Smooth muscle cell (in vitro differentiated cells): ENCODE results near the gene ZBTB1. TPM values are rescaled to one million over a fixed set of nuclear protein-coding genes. Genes with fewer than 3 reads are reported as not detected.

ENCODE experiments used
- DNase-seq: peaks from one replicate; lab custom pipeline; 2025; ENCODE audit not compliant: unreplicated experiment; lab: John Stamatoyannopoulos, UW
- H2AFZ ChIP-seq: fragments of 200-600 bp; sonication (generic); 2 replicates; pipeline ENCODE4 v1.6.0; 2016; ENCODE audit warnings: antibody characterized with exemption, low read depth, mild to moderate bottlenecking
- H3F3A ChIP-seq: fragments of 200-600 bp; sonication (generic); 2 replicates; pipeline ENCODE4 v1.6.0; 2017; ENCODE audit warnings: antibody characterized with exemption, low read depth
- H3K27ac ChIP-seq: fragments of 200-600 bp; sonication (generic); 2 replicates; pipeline ENCODE4 v1.5.1; 2016; ENCODE audit warnings: low read depth, mild to moderate bottlenecking
- H3K27me3 ChIP-seq: fragments of 200-600 bp; sonication (generic); 2 replicates; pipeline ENCODE4 v1.6.1; 2016; ENCODE audit warnings: low read depth, mild to moderate bottlenecking
- H3K36me3 ChIP-seq: fragments of 200-600 bp; sonication (generic); 2 replicates; pipeline ENCODE4 v1.5.1; 2016; ENCODE audit warnings: low read depth
- H3K4me1 ChIP-seq: fragments of 200-600 bp; sonication (generic); 2 replicates; pipeline ENCODE4 v1.5.1; 2016; ENCODE audit warnings: low read depth
- H3K4me2 ChIP-seq: fragments of 200-600 bp; sonication (generic); 2 replicates; pipeline ENCODE4 v1.6.0; 2016; ENCODE audit warnings: mild to moderate bottlenecking
- H3K4me3 ChIP-seq: fragments of 200-600 bp; sonication (generic); 2 replicates; pipeline ENCODE4 v1.5.1; 2016; ENCODE audit warnings: mild to moderate bottlenecking
- H3K79me2 ChIP-seq: fragments of 200-600 bp; sonication (generic); 2 replicates; pipeline ENCODE4 v1.6.0; 2016; ENCODE audit warnings: low read depth, mild to moderate bottlenecking
- H3K9ac ChIP-seq: fragments of 200-600 bp; sonication (generic); 2 replicates; pipeline ENCODE4 v1.6.0; 2016; ENCODE audit warnings: low read depth
- H3K9me3 ChIP-seq: fragments of 200-600 bp; sonication (generic); replicated peaks from 2 replicates; pipeline ENCODE4 v1.5.1; 2016; ENCODE audit warnings: low read depth
- H4K20me1 ChIP-seq: fragments of 200-600 bp; sonication (generic); 2 replicates; pipeline ENCODE4 v1.6.0; 2016; ENCODE audit warnings: low read depth
- CTCF ChIP-seq: fragments of 200-600 bp; sonication (generic); IDR thresholded peaks from 2 replicates; pipeline ENCODE4 v1.5.1; 2017; ENCODE audit warnings: borderline replicate concordance, mild to moderate bottlenecking, antibody characterized with exemption; ENCODE audit not compliant: insufficient read depth, poor library complexity, severe bottlenecking
- WGBS: methylation state at CpG from one replicate; pipeline ENCODE4 v1.1.7; 2016; ENCODE audit warnings: low lambda C conversion rate; 5-methylcytosine and 5-hydroxymethylcytosine counted together
- polyA plus RNA-seq: library from polyadenylated mRNA; unstranded; fragments of >200 nt; fragmentation: Nextera tagmentation; extraction: Ambion mirVana; gene quantifications from 2 replicates; pipeline ENCODE4 v1.2.1, GENCODE V29; 2016
- total RNA-seq: library from RNA; depleted of rRNA; stranded (reverse); fragments of >200 nt; gene quantifications from 2 replicates; pipeline ENCODE4 v1.2.3, GENCODE V29; 2014

ZBTB1 gene
- total and polyA plus RNA-seq, 2 experiments from 2014 or later: 41.3 to 82.9 TPM

- 1% methylated on average over 63 of the region's 68 CpGs for WGBS
- Histone ChIP-seq H3K79me2 (peaks cover 65% of the 10 kb centered on the region), H3K27ac (peak overlapping the region; percentile 100), H3F3A (peaks cover 24% of the 10 kb centered on the region), H3K9ac (peak overlapping the region; percentile 99), H3K4me3 (peak overlapping the region; percentile 95), H3K36me3 (no peaks in the 10 kb centered on the region), H2AFZ (peak overlapping the region; percentile 25), H3K27me3 (no peaks in the 10 kb centered on the region), H3K9me3 (no peaks in the 10 kb centered on the region), H4K20me1 (peaks cover 50% of the 10 kb centered on the region), H3K4me2 (peak overlapping the region; percentile 85), H3K4me1 (peaks cover 48% of the 10 kb centered on the region)
- no peak for TF ChIP-seq CTCF
- DNase-seq: peak; percentile 54
Observed at GRCh38 chr14:64504897-64505794, 576 bp downstream of the ZBTB1 start.

GRCh38 chr14:64506721-64507120, 2.2 kb downstream of the ZBTB1 start:
- no peak for DNase-seq
- H3K27me3 ChIP-seq: no peaks in the 10 kb centered on the region
- H4K20me1 ChIP-seq: peaks cover 66% of the 10 kb centered on the region
- peak overlapping the region; percentile 95 for H3K4me3 ChIP-seq
- H2AFZ ChIP-seq: no peak overlapping the region
- WGBS: 69% methylated on average over 3 of the region's 3 CpGs
- H3K27ac ChIP-seq: peak overlapping the region; percentile 100
- no peak for TF ChIP-seq CTCF
- peaks cover 70% of the 10 kb centered on the region for H3K79me2 ChIP-seq
- H3K4me1 ChIP-seq: peaks cover 40% of the 10 kb centered on the region
- peak overlapping the region; percentile 85 for H3K4me2 ChIP-seq
- H3K36me3 ChIP-seq: no peaks in the 10 kb centered on the region
- no peaks in the 10 kb centered on the region for H3K9me3 ChIP-seq
- H3K9ac ChIP-seq: peak overlapping the region; percentile 99
- H3F3A ChIP-seq: peaks cover 18% of the 10 kb centered on the region

GRCh38 chr14:64507376-64508156, 3.0 kb downstream of the ZBTB1 start:
- Histone ChIP-seq H3F3A (peaks cover 15% of the 10 kb centered on the region), H2AFZ (no peak overlapping the region), H3K79me2 (peaks cover 79% of the 10 kb centered on the region), H3K36me3 (no peaks in the 10 kb centered on the region), H3K27me3 (no peaks in the 10 kb centered on the region), H3K9me3 (no peaks in the 10 kb centered on the region), H3K4me1 (peaks cover 32% of the 10 kb centered on the region), H4K20me1 (peaks cover 74% of the 10 kb centered on the region), H3K9ac (peak overlapping the region; percentile 99), H3K4me3 (peak overlapping the region; percentile 95), H3K27ac (peak overlapping the region; percentile 100), H3K4me2 (peak overlapping the region; percentile 85)
- no peak for TF ChIP-seq CTCF
- DNase-seq: no peak
- 71% methylated on average over 4 of the region's 4 CpGs for WGBS
